ENCODE measurements around the gene TMEM217. TPM values are rescaled to one million over a fixed set of nuclear protein-coding genes. Genes with fewer than 3 reads are reported as not detected.

The TMEM217 gene
- polyA plus RNA-seq, 1 donor = 1.9 TPM

GRCh38 chr6:37244430-37245310, 13.3 kb downstream of the TMEM217 start:
- peak; percentile 88 for DNase-seq

DNA sequence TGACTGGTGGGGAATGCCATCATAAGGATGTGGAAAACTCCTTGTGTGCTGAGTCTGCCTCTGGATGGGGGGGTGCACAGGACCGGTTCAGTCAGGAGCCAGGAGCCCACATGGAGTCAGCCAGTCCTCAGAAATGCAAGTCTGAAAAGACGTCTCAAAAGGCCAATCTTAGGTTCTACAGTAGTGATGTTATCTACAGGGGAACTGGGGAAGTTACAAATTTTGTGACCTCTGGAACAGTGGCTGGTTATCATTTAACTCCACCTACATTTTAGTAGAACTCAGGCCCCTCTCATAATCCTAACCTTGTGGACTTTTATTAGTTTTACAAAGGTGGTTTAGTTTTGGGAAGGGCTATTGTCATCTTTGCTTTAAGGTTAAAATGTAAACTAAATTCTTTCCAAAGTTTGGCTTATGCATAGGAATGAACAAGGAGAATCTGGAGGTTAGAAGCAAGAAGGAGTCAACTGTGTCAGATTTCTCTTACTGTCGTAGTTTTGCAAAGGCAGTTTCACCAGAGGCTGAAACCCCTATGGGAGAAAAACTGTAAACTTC, 14.1 kb downstream of the TMEM217 start:
- DNase-seq = no peak

GRCh38 chr6:37243131-37243815, 14.7 kb downstream of the TMEM217 start:
- no peak for DNase-seq

DNA sequence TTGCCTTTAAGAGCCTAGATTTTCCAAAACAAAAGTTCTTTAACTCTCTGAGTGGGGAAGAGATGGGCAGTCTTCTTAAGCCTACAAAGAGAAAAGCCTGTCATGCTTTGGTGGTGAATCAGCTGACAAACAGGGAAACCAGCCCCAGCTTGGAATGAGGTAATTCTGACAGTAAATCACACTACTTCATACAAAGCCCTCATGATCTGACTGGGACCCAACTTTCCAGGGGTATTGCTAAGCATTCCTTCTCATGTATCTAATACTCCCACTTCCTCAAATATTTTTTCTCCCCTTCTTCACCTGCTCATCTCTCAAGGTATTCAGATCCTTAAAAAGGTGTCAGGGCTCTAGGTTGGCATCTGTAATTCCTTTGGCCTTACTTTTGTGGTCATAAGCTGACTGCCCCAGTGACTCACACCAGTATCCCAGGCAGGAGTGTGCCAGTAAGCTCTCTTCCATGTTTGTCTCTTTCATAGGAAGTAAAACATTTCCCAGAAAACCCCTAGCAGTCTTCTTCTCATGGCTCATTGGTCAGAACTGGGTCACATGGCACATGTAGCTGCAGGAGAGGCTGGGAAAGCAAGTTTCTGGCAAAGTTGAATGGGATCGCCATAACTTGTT, 15.4 kb downstream of the TMEM217 start:
- peak; percentile 13 for DNase-seq

DNA sequence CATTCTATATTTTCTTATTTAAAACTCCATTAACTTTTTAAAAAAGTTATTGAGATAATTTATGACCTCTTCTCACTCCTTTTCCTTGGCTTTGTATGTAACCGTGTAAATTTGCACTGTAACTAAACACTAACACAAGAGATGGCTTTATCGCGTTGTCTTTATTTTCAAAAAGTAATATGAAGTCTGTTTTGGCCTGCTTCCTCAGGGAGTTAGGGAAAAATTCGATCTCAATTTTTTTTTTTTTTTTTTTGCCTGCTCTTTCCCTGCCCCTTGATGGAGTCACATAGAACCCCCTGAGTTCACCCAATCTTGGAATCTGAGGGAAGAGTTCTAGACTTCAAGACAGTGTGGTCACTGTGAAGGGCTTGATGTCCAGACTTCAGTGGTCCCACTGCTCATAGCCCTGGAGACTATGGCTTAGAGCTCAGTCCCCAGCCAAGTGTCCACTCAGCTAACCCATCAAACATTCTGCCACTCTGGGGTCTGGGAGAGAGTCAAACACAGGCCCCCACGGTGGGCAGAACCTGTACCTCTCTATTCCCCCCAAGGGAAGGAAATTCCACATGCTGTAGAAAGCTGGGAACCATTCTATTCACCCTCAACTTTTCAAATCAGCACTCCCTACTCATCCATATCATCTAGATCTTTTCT, 16.0 kb downstream of the TMEM217 start:
- DNase-seq = no peak

DNA sequence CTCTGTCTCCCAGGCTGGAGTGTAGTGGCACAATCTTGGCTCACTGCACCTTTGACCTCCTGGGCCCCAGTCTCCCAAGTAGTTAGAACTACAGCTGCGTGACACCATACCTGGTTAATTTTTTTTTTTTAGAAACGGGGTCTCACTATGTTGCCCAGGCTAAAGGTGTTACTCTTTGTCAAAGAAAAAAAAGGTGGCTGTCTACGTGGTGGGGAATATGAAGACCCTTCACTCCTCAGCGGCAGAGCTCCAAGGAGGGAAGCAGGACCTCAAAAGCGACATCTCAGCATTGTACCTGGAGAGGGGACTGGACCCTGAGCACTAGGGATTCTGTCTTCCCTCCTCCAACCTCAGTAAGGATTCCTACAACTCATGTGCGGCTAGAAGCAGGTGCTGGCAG, 16.8 kb downstream of the TMEM217 start:
- DNase-seq = no peak

- peak; percentile 73 for DNase-seq
Measured at GRCh38 chr6:37239950-37240713, 17.8 kb downstream of the TMEM217 start.

GRCh38 chr6:37239526-37239925, 18.4 kb downstream of the TMEM217 start:
- DNase-seq = no peak

GRCh38 chr6:37238381-37238780, 19.6 kb downstream of the TMEM217 start:
- DNase-seq = no peak

DNA sequence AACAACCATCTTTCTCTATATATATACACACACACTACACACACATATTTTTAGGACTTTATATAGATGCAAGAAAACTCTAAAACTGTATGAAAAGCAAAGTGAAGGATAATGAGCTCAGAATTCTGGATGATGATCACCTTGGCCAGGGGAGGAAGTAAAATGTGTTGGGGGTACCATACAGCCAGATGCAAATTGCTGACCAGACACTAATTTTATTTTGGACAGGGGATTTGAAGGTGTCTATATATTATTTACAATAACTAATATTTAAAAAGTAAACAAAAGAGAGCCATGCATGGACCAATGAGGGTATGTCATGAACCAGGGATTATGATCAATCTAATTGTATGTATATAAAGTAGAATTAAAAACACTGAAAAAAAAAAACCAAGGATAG, 20.2 kb downstream of the TMEM217 start:
- no peak for DNase-seq

- no peak for DNase-seq
Measured at GRCh38 chr6:37236921-37237320, 21.0 kb downstream of the TMEM217 start.

DNA sequence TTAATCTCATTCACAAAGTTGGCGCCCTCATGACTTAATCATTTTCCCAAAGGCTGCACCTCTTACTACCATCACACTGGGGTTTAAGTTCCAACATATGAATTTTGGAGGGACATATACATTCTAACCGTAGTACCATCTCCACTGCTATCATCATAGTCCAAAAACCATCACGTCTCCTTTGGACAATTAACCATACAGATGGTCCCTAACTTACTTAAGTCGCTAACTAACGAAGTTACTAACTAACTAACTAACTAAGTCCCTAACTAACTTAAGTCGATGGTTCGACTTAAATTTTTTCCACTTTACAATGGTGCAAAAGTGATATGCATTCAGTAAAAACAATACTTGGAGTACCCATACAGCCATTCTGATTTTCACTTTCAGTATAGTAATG, 24.4 kb downstream of the TMEM217 start:
- DNase-seq = no peak

DNA sequence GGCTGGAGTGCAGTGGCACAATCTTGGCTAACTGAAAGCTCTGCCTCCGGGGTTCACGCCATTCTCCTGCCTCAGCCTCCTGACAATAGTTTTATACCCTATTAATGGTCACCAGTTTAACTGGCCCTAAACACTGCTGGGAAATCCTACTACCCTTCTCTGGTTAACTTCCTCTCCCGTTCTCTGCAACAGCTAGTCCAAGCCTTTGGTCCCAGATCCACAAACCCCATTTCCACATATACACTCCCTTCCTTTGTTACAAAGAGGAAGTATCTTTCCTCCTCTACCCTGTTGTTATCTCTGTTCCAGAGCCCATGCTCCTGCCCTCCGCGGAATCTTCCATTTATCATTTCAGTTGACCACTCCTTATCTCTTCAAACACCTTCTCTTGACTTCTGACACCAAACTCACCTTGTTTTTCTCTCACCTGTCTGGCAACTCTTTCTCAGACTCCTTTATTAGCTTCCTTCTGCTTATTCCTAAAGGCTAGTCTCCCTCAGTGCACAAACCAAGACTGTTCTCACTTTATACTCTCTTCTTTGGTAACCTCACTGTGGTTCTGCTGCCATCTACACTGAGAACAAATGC, 25.4 kb downstream of the TMEM217 start:
- DNase-seq = no peak

DNA sequence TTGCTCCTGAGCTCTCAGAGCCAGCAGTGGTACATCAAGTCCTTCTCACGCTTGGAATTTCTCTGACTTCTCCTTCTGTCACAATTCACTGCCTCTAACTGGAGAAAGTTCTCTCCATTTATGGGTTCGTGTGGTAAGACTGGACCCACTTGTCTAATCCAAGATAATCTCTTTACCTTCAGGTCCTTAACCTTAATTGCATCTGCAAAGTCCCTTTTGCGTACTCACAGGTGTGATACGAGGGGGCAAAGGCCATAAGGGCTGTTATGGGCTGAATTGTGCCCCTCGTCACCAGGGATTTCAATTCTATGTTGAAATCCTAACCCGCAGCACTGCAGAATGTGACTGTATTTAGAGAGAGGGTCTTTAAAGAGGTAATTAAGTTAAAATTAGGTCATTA, 27.8 kb downstream of the TMEM217 start:
- DNase-seq = no peak

GRCh38 chr6:37225350-37226169, 32.4 kb downstream of the TMEM217 start:
- no peak for DNase-seq

- no peak for DNase-seq
Measured at GRCh38 chr6:37222992-37223391, 35.0 kb downstream of the TMEM217 start.

DNA sequence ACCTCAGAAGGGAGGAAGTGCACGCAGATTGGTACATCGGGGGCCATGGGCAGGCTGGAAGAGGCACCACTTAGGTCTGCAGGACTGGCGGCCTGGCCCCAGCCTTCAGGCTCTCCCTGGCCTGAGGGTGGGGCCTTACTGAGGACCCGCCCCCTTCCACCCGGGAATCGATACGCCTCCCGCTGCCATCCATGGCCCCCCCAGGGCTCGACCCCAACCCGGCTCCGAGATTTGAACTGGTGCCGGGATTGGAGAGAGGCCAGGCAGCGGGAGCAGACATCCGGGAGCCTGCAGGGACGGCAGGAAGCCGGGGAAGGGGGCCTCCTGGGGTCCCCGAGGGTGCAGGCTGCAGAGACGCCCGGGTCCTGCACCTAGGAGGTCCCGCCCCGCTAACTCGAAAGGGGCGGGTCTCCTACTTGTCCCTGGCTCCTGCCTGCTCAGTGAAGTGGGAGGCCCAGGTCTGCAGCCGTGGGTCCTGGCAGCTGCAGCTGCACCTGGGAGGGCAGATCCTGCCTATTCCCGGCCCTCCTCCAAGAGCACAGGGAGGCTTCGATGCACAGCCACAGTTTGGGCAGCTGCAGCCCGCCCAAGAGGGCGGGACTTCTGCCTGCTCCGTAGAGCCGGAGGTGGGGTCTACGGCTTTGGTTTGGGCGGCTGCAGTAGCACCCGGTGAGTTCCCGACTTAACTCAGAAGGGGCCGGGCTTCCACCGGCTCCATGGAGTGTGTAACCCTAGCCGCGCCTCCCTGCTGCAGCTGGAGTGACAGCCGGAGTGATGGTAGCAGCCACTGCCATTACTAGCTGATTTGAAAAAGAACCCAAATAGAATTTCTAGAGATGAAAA, 35.6 kb downstream of the TMEM217 start:
- peak; percentile 87 for DNase-seq

DNA sequence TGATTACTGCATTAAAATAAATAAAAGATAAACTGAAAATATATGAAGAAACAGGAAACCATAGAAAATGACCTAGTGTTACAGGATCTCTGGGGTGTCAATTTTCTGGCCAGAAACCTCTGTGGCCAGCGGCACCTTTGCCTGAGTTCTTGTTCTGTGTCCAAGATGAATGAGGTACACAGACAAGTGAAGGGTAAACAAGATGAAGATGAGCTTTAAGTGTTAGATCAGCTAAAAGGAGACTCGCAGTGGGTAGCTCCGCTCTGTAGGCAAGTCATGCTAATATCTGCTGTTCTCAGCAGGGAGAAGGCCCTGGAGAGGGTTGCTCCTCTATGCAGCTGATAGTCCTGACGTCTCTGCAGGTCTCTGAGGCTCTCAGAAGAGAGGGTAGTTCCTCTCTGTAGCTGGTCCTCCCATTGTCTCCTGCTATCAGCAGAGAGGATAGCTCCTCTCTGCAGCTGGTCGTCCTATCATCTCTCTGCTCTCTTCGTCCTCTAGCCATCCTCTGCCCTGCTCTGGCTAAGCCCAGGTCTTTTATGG, 36.3 kb downstream of the TMEM217 start:
- DNase-seq = no peak

- no peak for DNase-seq
Measured at GRCh38 chr6:37218511-37218910, 39.4 kb downstream of the TMEM217 start.
